GM18499 (cell line): ENCODE data around the gene RNASEH2A.
"Not testable (repeated sequence)": the region's sequence is repeated elsewhere in the genome, so short reads cannot be mapped to it uniquely, and the experiment has no call there.

Experiments used
- ATAC-seq: cut with Tn5 transposase; IDR thresholded peaks from one replicate; pipeline ENCODE4 v1.9.1; 2021; ENCODE audit warnings: moderate number of reproducible peaks; ENCODE audit not compliant: insufficient read depth, unreplicated experiment

RNASEH2A gene

GRCh38 chr19:12825254-12826131 is 19.1 kb downstream of the RNASEH2A start:
- ATAC-seq: no peak

DNA sequence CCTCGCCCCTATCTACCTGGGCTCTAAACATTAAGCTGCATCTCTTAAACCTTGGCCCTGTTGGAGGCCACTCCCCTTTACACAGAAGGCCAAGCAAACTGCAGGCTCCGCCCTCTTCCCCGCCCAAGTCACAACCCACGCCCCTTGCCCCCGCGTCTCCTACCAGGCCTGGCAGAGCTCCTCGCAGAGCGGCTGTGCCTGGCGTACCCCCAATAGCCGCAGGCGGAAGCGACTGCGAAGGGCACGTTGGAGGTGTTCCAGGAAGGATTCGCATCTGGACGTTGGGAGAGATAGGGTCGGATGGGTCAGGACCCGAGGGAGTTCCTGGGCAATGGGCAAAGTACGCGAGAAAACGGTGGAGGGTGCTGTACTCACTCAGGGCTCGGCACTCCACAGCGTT is 22.1 kb downstream of the RNASEH2A start:
- ATAC-seq: no peak

DNA sequence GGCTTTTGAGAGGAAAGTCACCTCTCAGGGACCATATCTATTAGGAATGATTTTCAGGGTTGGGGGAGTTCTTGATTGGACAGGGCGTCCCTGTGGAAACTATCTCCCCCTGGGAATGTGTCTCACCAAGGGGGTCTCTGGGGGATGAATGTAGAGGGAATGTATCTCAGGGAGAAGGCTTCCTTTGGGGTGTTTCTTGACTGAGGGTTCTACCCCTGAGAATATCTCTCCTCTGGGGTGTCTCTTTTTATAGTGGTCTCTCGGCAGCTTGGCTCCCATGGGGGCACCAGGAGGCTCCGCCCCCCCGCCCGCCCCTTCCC is 27.0 kb downstream of the RNASEH2A start:
- no peak for ATAC-seq

DNA sequence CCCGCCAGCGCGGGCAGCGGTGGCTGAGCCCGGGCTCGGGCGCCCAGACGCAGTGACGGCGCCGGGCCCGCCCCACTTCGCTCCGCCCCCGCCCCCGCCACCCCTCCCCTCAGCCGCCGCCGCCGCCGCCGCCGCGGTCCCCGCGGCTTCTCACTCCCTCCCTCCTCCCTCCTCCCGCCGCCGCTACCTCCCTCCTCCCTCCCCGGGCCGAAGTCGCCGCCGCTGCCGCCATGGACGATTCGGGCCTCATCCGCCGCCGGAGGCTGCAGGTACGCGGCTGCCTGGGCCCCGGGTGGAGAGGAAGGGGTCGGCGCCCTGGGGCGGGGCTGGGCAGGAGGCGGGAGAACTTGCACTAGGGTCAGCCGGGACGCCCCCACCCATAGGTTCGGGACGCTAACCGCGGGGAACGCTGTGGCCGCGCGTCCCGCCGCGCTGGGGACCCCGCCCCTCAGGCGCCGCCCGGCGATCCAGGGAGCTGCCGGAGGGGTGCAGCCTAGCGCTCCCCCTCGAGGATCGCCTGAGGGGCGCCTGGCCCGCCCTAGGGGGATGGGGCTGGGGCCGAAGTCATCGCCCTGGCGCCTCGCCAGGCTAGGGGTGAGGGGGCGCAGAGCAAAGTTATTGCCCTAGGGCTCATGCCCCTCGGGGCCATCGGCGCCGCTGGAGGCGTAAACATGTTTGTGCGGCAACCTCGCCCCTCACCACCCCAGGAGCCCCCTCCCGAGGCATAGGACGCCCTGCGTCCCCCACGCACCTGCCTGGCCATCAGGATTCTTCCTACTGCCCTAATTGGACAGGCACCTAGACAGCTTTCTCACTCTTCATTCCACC is 27.6 kb downstream of the RNASEH2A start:
- no peak for ATAC-seq

DNA sequence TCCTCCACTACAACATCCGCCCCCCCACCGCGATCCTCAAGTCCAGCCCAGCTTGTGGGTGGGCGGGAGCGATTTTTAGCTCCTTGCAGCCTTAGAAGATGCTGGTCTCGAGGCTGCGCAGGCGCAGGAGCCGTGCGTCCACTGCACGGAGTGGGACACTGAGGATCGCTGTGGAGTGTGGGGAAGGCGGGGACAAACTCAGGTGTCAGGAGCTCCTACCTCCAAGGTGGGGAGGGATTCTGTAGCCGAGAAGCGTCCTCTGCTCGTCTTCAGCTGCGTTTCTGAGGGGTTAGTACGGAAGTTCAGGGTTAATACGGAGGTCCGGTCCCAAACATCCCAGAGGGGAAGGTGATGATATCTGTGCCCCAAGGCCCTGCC is 28.2 kb downstream of the RNASEH2A start, which contains the start of gene RTBDN:
TSS of gene RTBDN (minus strand) at position 14 of the 378 bp plus-strand sequence. CDS start 4,600 bp downstream, outside the sequence.
- ATAC-seq: no peak

GRCh38 chr19:12834976-12835757 is 28.8 kb downstream of the RNASEH2A start:
- ATAC-seq: no peak

- ATAC-seq: no peak
These were observed 30.1 kb downstream of the RNASEH2A start for GRCh38 chr19:12836529-12836863.

DNA sequence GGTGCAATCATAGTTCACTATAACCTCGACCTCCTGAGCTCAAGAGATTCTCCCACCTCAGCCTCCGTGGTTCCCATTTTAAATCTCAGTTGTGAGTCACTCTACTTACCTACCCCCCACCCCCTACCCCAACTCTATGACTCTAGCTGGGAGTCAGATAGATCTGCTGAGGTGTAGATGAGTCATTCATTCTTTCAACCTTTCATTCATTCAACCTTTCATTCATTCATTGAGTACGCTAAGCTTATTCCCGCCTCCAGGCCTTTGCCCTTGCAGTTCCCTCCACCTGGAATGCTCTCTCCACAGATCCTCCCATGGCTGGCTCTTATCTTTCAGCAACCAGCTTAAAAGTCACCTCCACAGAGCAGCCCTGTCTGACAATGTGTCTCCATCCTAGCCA is 30.8 kb downstream of the RNASEH2A start:
- no peak for ATAC-seq

DNA sequence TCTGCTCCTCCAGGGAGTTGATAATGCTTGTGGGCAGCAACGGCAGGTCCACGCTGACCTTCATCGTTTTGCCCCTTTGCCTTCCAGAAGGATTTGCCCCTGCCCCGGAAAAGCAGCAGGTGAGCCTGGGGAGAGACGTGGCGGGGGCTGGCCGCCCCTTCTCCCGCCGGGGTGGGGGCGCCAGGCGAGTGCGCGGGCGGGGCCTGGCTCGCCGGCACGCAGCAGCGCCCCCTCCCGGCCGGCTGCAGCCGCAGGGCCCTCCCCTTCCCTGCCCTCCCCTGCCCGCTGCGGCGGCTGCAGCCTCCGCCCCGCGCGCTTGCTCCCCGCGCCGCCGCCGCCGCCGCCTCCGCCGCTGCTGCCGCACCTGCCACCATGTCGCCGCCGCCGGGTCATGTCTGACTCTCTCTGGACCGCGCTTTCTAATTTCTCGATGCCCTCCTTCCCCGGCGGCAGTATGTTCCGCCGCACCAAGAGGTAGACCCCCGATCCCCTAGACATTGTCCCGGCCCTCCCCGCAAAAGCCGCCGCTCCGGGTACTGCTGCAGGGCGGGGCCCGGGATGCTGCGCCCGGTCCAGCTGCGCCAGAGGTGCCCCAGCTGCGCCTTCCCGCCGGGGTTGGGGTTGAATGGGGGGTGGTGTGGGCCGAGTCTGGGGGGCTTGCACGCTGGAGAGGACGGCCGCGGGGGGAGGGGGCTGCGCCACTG is 31.9 kb downstream of the RNASEH2A start, which contains the start of gene MAST1:
TSS of gene MAST1 (plus strand) at position 334 of the 704 bp plus-strand sequence. CDS start at position 392, 58 bp downstream.
- ATAC-seq: no peak

- ATAC-seq: no peak
These were observed 32.7 kb downstream of the RNASEH2A start for GRCh38 chr19:12838886-12839756.

- no peak for ATAC-seq
These were observed 34.0 kb downstream of the RNASEH2A start for GRCh38 chr19:12840091-12841079.

GRCh38 chr19:12841094-12841493 is 34.7 kb downstream of the RNASEH2A start:
- ATAC-seq: no peak

DNA sequence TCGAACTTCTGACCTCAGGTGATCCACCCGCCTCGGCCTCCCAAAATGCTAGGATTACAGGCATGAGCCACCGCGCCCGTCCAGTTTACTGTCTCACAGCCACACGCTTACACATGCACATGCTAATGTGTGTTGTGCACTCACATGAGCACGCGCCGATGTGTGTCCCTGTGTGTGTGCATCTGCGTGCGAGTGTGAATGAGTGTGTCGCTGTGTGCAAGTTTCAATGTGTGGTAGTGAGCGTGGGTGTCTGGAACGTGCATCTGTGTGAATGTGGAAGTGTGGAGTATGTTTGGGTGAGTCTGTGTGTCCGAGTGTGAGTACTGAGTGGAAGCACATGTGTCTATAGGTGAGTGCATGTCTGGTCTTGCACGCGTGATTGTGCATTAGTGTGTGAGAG is 36.1 kb downstream of the RNASEH2A start:
- no peak for ATAC-seq

DNA sequence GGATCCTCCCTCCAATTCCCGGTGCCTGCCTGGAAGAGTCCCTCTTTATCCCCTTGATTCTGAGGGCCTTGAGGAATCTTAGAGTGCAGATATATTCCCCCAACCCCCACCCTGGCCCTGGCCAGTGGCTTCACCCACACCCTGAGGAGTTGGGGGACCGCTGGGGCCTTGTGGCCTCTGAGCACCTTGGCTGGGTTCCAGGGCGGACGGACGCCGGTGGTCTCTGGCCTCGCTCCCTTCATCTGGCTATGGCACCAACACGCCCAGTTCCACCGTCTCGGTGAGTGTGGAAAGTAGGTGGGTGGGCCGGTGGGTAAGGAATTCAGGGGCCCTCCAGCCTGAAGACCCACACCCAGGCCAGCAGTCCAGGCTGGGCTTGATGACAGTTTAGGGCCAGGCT is 36.9 kb downstream of the RNASEH2A start:
- ATAC-seq: no peak

GRCh38 chr19:12843999-12844732 is 37.8 kb downstream of the RNASEH2A start:
- ATAC-seq: no peak

DNA sequence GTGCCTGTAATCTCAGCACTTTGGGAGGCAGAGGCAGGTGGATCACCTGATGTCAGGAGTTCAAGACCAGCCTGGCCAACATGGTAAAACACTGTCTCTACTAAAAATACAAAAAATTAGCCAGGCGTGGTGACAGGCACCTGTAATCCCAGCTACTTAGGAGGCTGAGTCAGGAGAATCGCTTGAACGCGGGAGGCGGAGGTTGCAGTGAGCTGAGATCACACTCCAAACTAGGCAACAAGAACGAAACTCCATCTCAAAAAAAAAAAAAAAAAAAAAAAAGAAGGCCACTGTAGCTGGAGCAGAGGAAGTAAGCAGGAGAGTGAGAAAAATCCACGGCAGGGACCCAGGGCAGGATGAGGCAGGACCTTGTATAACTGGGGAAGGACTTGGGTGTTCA is 40.2 kb downstream of the RNASEH2A start:
- not testable (repeated sequence) for ATAC-seq
